Frontal cortex (tissue), 4 donors: ENCODE data around the gene SYT15. TPM values are rescaled to one million over a fixed set of nuclear protein-coding genes. Genes with fewer than 3 reads are reported as not detected.
A peak's percentile ranks its signal among the peaks of the same experiment; 100 is the strongest.
"Not testable (repeated sequence)": the region's sequence is repeated elsewhere in the genome, so short reads cannot be mapped to it uniquely, and the experiment has no call there.

Experiments
- DNase-seq, 2 donors: peaks; one replicate each; pipeline ENCODE4 v3.0.0; 2012; ENCODE audit warnings: low spot score in 2 of 2
- FAIRE-seq: peaks from 2 replicates; lab custom pipeline; 2012; peaks lifted over from hg19 to GRCh38; lab: Jason Lieb, UNC
- total RNA-seq: library from RNA; depleted of rRNA; stranded (reverse); fragments of >200 nt; gene quantifications from one replicate; pipeline ENCODE4 v1.2.3, GENCODE V29; 2014
- donor health status: control.
- donor health status: control.
- donor health status: control.

The SYT15 gene
- total RNA-seq, 1 donor from 2014 or later: 0.82 TPM

DNA sequence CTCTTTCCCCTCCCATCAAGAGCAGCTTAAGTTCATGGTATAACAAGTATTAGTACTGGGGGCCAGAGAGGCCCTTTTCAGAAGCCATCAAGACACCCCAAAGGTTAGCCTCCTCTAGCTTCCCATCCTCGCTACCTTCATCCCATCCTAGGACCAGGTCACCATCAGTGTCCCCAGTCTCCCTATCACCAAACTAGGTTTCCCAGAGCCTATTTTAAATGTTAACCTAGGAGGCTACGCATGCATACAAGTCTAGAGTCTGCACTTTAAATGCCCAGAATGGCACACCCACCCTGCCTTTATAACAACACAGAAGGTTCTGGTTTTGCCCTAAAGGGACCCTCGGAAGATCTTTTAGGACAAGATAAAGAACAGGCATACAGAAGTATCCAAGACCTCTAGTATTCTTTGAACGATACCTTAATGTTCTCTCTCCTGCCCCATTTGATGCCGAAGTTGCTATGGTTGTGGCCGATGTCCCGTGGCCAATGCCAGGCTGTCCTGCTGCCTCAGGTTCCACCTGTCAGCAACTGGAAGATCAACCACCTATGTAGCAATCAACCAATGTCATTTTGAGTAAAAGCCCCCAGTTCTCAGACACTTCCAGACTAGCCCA lies 24.7 kb upstream of the SYT15 start:
- FAIRE-seq: no peak
- DNase-seq: no peak

DNA sequence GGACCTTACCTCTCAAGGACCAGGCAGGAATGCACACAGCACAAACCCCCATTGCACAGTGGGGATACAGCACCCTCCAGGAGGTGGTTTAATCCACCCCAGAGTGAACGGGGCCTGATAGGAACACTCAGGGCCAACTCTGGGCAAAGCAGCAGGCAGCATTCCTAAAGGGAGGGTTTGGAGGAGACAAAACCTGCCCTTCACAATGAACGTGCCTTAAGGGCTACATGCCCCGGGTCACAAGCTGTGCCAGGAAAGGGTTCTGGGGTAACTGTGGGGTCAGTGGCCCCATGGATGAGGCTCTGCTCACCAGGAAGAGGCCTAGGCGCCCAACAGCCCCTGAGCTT lies 23.6 kb upstream of the SYT15 start:
- DNase-seq (no peak), FAIRE-seq (no peak)

DNA sequence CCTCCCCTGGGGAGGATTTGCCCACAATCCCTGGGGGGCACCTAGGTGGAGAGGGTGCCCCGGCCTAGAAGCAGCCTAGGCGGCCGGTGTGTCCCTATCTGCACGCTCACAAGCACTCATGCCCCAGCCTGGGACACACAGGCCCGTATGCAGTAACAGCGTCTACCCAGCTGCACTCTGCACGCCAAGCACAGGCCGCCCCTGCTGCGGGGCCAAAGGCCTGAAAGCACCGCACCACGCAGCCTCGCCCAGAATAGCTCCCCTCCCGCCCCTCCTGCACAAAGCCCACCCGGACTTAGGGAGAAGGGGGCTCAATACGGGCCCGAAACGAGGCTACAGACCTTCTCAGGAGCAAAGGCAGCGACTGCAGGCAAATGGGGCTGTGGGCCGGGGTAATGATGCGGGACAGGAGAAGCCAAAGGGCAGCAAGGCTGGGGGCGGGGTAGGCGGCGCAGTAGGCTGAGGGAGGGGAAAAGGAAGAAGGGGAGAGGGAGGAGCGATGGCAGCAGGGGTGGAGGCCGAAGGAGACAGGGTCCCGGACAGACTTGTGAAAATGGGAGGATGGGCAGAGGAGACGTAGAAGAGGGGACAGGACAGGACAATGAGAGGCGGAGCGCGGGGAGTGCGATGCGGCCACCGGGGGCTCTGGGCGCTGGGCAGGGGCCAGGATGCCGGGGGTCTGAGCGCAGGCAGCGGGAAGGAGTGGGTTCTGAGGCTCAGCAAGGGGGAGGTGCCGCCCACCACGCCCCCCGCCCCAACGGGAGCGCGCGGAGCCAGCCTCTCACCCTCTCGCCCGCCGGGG lies 23.0 kb upstream of the SYT15 start:
- no peak for FAIRE-seq
- no peak for DNase-seq

DNA sequence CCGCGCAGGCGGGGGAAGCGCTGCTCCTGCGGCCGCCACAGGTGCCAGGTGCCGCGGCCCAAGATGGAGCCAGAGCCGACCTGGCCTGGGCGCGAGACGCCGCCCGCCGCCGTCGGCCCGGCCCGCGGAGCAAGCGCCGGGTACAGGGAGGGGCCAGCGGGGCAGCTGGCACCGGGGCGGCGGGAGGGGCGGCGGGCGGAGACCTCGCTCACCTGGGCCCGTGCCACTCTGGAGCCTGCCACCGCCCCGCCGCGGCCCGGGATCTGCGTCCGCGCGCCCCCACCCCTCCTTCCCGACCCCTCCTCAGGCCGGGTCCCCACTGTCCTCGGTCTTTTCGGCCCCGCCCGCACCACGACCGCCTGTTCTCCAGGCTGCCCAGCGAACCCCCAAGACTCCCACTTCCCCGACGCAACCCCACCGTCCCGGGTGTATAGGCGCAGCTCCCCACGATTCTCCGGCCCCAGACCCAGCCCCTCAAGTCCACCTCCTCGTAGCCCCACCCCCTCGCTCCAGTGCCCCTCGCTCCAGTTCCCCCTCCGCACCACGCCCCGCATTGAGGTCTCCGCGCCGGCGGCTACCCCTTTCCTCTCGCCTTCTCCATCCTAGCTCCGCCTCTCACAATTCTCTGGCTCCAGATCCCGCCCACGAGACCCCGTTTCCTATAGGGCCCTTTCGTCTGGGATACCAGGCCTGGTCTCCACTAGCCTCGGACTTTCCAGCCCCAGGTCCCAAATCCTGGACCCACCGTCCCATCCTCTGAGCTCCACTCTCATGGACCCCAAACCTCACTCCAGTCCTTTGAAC lies 22.2 kb upstream of the SYT15 start, which contains the start of gene GPRIN2:
Gene GPRIN2 (minus strand): TSS at position 144 of the 804 bp plus-strand sequence. CDS start 5,922 bp downstream, outside the sequence.
- DNase-seq: no peak
- FAIRE-seq: no peak

DNA sequence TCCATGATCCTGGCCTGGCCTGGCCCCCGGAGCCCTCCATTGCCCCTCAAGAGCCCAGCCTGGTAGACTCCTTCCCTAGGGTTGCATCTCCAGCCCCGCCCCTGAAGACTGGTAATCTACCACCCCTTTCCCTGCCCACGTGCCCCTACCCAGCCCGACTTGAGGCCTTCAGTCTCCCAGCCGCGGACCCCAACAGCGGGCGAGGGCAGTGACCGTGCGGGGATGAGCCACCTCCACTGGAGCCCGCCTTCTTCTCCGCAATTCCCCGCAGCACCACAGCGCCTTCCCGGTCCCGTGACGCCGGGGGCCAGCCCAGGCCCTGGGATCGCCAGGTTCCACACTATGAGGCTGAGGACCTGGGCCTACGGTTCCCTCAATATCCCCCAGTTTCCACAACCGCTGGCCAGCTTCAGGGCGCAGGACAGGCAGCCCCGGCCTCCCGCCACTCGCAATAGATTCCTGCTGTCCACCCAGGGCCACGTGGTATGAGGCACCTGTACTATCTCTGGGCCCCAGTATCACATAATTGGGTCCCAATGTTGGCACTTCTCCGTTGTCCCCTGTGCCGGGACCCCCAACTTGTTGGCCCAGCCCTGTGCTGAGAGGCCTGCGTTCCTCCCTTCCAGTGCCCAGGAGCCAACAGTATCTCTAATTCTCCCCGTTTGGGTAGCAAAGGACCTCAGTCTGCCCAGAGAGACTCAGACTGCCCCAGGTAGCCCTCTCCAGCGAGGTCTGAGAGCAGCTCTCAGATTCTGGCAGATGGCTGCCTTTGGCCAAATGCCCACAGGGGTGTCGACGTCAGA lies 21.4 kb upstream of the SYT15 start:
- FAIRE-seq: no peak
- DNase-seq: no peak

DNA sequence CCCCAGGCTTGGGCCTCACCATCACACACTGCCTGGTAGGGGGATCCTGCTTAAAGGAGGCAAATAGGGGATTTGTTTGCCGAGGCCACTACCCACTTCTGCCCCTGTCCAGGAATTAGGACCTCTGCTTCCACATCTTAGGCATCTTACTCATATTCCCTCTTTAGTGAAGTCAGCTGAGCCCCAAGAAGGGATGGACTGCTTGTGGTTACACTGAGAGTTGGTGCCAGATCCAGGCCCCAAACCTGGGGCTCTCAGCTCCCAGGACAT lies 20.9 kb upstream of the SYT15 start:
- FAIRE-seq: no peak

DNA sequence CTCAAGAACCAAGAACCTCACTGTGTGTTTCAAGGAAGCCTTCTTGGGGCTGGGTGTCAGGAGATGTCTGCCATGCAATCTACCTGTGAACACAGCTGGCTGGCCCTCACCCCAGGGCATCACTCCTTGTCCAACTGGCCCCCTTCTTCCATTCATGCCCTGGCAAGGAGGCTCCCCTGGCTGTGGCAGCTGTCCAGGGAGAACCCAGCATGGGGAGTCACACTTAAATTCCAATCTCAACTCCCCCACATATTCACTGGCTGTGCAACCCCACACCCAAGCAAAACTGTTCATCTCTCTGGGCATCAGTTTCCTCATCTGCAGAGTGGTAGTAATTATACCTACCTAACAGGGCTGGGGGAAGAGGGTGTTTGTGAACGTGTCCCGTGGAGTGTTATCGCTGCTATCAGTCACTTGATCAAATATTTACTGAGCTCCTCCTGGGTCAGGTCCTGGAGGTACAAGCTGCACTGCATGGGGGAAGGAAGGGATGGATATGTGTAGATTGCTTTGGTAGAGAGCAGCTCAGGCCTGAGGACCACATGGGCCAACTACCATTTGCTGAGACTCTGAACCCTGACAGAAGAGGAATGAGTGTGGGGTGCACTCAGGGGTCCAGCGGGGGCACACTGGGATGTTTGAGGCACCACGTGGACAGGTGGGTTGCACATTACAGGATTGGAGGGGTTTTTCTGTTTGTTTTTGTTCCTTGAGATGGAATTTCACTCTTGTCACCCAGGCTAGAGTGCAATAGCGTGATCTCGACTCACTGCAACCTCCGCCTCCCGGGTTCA lies 20.3 kb upstream of the SYT15 start:
- DNase-seq (no peak), FAIRE-seq (no peak)

More for the DNA sequence above, 20.9 kb upstream of the SYT15 start:
- no peak for DNase-seq

DNA sequence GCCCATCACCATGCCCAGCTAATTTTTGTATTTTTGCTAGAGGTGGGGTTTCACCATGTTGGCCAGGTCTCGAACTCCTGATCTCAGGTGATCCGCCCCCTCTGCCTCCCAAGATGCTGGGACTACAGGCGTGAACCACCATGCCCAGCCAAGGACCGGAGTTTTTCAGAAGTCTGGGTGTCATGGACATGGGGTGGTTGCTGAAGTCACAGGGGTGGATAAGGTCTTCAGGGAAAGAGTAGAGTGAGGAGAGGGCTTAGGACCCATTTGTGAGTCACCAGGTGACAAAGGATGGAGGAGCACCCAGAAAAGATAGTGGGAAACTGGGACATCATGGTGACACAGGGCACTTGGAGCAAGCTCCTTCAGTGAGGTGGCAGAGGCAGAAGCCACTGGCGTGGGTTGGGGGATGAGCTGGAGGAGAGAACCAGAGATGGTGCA lies 19.7 kb upstream of the SYT15 start:
- DNase-seq (no peak), FAIRE-seq (no peak)

DNA sequence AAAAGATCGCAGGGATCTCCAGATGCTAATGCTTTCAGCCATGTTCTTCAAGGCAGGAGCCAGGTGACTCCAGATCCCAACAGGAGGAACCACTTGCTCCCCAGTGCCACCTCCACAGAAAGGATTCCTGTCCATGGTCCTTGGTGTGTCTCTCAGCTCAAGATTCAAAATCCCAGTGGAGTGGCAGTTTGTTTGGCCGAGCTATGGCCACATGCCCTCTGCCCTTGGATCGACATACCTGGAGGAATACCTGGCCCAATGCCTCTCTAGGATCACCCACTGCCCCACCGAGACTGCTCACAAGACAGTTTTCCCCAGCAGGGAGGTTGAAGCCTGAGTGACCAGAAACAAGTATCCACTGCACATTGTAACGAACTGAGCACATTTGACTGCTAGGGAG lies 18.5 kb upstream of the SYT15 start:
- FAIRE-seq (no peak), DNase-seq (no peak)

DNA sequence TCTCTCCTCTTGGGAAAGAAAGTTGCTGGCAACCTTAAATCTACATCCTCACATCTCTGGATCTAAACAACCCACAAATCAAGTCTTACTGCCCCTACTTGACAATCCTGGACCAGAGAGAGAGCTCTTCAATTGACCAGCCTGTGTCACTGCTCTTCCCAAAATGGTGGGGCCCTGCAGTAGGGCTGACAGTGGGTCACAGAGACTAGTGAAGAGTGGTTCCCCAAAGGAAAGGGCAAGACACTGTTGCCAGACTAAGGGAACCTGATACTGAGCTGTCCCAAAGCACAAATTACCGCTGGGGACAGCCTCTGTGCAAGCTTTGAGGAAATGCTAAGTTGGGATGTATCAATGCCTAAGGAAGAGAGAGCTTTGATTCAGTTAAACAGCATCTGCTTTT lies 18.0 kb upstream of the SYT15 start:
- no peak for FAIRE-seq
- DNase-seq: no peak

DNA sequence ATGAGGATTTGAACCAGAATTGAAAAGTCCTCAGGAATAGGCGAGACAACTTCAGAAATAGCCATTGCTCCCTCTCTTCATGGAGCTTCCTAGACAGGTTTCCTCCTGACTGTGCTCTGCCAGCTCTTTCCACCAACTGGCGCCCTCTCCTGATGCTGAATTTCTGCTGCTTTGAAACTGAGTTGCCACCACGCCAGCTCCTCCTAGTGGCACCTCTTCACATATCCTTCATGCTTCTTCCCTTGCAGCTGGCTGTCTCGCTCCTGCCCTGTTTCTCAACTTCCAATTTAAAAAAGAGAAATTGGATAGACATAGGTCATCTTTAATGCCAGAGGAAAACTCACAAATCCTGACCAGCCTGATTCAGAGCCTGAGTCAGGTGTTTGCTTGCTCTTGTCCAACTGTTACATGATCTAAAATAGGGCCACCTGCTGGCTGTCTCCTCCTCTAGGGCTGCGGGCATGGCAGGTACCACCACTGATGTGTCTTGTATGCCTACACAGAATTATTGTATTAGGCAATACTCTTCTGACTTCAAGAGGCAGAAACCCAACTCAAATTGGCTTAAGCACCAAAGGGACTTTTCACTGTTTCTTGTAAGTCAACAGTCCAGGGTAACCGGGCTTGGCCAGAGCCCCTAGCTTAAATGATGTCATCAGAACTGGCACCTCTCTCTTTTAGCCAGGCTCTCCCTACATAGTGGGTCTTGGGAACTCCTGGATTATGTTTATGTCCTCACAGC lies 13.2 kb upstream of the SYT15 start:
- FAIRE-seq: peak; percentile 65
- DNase-seq: not testable (repeated sequence)

DNA sequence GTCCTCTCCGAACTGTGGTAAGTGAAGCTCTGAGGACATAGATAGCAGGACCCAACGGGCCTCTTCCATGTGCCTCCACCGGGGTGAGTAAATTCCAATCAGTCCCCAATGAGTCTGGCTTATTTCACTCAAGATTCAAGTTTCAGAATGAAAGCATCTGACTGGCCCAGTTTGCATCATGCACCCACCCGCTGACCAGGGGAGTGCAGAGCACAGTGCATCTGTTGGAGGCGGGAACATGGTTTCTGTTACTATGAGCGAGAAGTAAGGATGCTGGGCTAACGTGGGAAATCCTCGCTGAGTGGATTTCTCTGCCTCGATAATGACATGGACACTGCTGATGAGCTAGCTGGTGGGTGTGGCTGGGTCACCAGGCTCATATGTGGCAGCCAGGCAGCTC lies 11.8 kb upstream of the SYT15 start:
- DNase-seq, FAIRE-seq: not testable (repeated sequence)

DNA sequence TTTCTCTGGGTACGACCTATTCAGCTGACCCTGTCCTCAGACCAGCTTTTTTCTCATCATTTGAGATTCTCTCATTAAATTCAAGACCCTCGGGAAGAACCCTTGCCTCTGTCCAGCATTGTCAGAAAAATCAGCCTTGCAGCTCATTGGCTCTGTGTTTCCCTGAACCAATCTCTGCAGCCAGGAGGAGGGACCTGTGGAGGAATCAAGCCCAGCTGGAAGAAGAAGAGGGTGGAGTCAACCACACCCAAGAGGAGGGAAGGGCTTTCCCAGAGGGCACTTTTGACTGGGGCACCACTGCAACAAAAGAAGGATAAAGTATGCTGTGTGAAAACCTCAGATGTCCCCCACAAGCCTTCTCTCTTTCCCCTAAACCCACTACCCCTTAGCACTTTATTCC lies 8.3 kb upstream of the SYT15 start:
- FAIRE-seq: not testable (repeated sequence)

DNA sequence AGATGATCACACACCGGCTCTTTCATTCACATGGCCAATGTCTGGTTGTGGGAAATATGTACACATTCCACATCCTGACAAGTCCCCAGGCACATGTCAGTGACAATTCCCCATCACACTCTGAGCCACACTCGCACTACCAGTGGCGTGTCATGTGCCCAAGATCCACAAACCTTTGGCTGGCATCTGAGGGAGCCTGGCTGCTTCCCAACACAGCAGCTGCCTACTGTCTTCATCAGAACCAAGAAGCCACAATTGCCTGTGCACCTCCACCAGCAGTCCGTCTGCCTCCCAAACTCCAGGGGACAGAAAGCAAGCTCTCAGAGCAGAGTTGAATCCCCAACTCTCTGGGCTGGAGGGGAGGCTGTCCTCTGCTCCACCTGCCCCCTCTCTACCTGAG lies 6.2 kb upstream of the SYT15 start:
- not testable (repeated sequence) for DNase-seq, FAIRE-seq

More for the DNA sequence above, 8.3 kb upstream of the SYT15 start:
- not testable (repeated sequence) for DNase-seq

DNA sequence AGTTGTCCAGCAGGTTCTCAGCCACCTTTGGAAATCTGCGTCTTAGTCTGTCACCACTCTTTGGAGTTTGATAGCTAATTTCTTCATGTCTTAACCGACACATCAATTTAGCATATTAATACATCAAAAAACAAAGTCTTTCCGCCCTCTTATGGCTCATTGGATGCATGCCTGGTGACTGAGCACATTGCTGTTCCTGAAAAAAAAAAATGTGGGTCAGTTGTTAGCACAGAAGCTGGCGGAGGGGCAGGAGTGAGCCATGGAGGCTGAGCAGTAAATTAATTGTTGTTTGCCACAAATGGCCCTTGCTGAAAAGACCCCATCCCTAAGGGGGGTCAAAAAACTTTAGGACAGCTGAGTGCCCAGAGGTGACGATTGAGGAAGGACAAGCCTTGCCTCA lies 5.6 kb upstream of the SYT15 start:
- DNase-seq, FAIRE-seq: not testable (repeated sequence)

DNA sequence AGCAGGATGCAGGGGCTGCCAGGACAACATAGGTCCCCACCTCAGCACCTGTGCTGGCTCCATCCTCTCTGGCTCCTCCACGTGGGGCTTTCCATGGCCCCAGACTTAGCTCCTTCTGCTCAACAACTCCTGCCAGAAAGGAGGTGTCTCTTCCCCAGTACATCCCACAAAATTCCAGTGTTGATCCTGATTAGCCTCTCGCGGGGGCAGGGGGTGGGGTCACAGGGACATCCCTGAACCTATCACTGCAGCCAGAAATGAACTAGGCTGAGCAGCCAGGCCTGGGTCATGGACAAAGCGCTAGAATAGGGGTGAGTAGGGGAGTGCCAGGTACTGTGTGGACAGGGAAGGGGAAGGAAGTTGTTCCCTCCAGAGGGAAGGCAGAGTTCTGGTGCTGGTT lies 5.0 kb upstream of the SYT15 start:
- not testable (repeated sequence) for FAIRE-seq, DNase-seq

DNA sequence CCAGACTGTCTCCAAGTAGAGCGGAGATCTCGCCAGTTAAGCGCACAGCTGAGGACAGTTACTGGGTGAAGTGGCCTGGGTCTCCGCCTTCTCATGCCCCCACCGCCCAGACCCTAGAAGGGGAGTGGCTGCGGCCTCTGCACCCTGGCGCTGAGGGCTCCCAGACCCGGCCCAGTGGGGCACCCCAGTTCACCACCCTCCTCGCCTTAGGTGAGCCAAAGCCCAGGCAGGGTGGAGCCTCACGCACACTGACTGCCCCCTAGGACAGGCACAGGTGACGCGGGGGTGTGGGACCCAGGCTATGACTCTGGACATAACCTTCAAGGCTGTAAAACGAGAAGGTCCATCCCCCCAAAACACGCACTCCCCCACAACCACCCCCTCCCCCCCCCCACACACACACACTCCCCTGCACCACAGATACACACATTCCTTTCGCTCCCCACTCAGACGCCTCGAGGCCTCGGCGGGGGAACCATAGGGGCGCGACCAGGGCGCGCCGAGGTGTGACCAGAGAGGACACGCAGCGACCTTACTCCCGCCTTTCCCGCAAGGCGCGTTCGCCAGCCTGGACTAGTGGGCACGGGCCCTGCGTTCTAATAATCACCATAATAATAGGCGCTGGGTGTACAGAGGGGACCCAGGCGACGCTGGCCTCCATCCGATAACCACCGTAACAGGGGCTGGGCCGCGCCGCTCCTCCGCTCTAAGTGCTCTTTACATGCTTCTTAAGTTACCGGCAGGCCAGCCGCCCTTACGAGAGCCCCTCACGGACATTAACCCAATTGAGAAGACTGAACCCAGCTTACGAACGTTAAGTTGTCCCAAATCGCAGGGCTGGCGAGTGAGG lies 1.1 kb upstream of the SYT15 start:
- not testable (repeated sequence) for DNase-seq, FAIRE-seq

DNA sequence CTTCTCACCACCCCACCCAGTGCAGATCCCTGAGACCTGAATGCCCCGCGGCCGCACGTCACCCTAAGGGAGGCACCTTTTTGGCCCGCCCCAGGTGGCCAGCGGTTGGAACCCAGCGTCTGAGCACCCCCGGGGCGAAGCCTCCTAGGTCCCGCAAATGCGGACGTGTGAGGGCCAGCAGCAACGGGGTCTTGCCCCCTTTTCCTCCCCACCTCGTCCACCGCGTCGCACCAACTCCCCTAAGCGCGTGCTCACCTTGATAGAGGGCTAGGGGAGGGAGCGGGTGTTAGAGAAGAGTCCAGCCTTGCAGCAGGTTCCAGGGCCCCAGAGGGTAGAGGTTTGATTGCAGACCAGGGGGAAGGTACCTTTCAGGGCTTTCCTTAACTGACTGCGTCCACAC lies 450 bp downstream of the SYT15 start:
- not testable (repeated sequence) for FAIRE-seq, DNase-seq
